GM19193 (cell line): ENCODE results near the gene REL.

Source experiments
- POLR2A ChIP-seq: IDR thresholded peaks from 4 replicates; pipeline ENCODE4 v1.6.1; 2011; ENCODE audit not compliant: insufficient read depth, insufficient read length; ENCODE audit errors: extremely low read depth

The REL gene

DNA sequence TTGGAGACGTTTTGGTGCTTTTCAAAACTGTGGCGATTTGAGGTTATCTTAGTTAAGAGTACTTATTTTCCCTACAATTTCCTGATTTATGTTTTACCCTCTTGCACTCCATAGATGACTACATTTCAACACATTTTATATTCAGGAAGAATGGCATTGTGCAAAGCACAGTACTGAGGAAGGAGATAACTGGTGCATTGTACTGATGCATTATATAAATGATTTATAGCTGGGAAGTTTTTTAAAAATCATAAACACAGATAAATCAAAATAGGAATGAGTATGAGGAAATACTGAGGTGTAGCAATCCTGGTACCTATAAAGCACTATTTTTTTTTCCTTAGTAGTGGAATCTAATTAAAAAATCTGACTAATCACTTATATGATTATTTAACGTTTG lies 5.6 kb downstream of the REL start:
- no peak for TF ChIP-seq POLR2A

DNA sequence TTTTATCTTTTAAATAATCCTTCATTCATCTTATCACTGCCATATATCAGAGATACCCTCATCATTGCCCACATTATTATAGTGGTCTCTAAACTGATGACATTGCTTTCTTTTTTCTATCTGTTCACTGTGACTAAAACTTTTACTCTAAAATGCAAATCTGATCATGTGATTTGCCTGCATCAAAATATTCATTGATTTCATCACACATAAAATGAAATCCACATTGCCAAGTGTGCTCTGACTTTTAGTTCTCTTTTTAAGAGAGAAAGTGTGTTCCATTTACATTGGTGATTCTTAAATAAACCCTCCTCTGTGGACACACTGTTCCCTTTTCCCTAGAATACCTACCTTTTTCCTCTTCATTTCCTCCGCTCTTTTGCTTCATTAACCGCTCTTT lies 7.5 kb downstream of the REL start:
- TF ChIP-seq POLR2A: no peak

- TF ChIP-seq POLR2A: no peak
Observed at GRCh38 chr2:60890393-60890707, 9.0 kb downstream of the REL start.

- TF ChIP-seq POLR2A: no peak
Observed at GRCh38 chr2:60891180-60891579, 9.8 kb downstream of the REL start.

DNA sequence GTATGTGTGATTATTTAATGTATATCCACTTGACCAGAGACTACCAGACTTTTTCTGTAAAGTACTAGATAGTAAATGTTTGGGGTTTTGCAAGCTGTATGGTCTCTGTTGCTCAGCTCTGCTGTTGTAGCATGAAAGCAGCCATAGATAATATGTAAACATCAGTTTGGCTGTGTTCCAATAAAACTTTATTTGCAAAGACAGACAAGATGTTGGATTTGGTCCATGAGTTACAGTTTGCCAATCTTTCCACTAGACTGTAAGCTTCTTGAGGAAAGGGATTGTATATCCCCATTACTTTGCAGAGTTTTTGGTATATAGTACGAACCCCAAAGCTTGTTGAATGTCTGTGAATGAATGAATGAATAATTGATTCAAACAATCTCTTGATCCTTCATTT lies 17.2 kb downstream of the REL start:
- TF ChIP-seq POLR2A: no peak

- TF ChIP-seq POLR2A: no peak
Observed at GRCh38 chr2:60899230-60899891, 18.0 kb downstream of the REL start.

DNA sequence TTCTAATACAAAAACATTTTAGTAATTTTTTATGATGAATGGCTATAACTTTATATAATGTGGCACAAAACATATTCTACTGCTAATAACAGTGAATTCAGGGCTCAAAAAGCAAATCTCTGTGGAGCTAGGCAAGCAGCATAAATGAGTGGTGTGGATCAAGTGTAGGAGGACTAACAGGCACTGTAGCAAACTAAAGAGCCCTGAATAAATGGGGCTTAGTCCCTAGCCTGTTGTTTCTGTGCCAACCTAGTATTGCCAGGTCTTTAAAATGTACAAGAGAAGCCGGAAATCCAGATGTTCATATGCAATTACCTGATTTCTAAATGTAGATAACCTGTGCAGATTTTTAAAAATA lies 18.5 kb downstream of the REL start:
- TF ChIP-seq POLR2A: no peak

DNA sequence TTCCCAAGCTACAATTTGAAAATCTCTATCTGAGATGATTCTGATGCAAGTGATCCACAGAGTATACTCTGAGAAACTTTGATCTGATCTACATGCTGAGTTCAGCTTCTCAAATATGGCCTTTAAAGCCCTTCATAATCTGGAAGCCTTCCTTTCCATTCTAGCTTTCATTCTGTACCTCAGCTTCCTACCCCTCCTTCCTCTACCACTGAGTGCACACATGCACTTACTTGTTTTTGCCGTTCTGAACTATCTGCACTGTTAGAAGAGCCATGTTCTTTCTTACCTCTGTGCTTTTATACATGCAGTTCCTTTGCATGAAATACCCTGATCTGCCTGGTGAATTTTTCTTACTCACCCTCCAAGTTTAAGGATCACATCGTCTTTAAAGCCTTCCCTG lies 25.0 kb downstream of the REL start:
- no peak for TF ChIP-seq POLR2A

DNA sequence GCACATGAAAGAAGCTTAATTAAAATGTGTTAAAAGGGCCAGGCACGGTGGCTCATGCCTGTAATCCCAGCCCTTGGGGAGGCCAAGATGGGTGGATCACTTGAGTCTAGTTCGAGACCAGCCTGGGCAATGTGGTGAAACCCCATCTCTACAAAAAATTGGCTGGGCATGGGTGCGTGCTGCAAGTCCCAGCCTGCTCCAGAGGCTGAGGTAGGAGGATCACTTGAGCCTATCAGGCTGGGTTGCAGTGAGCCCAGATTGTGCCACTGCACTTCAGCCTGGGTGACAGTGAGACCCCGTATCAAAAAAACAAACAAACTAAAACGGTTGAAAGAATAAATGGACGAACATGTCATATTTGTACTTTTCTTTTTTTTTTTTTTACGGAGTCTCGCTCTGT lies 26.0 kb downstream of the REL start:
- TF ChIP-seq POLR2A: no peak

- TF ChIP-seq POLR2A: no peak
Observed at GRCh38 chr2:60925994-60926740, 44.8 kb downstream of the REL start.

DNA sequence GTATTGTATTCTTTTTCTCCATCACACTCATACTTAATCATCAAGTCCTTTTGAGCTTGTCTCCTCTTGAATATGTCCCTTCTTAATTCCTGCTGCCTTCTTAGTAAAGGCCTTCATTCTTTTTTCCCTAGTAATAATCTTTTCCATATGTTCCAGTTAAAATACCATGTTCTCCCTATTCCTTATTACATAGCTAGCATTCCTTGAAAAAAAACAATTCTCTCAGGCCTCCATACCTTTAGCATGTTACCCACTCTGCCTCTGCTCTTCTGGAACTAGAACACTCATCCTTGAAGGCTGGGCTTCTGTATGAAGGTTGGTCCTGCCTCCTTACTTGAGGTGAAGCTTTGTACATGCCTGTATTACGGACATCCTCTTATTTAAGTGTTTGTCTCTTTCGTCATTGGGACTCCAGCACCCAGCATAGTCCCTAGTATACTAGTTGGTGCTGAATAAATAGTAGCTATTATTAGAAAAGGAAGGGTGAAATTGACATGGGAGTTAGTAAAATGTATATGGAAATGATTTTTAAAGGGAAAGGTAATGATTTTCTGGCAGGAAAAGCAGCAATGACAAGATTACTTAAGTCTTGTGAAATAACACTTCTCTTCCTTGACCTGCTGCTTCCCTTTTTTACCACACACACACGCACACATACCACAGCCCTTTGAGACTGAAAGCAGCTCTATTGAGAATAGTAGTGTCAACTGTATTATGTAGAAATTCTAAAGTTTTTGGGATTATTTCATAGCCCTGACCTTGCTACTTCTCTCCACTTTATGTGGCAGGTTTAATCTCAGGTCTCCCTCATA lies 45.6 kb downstream of the REL start:
- no peak for TF ChIP-seq POLR2A

DNA sequence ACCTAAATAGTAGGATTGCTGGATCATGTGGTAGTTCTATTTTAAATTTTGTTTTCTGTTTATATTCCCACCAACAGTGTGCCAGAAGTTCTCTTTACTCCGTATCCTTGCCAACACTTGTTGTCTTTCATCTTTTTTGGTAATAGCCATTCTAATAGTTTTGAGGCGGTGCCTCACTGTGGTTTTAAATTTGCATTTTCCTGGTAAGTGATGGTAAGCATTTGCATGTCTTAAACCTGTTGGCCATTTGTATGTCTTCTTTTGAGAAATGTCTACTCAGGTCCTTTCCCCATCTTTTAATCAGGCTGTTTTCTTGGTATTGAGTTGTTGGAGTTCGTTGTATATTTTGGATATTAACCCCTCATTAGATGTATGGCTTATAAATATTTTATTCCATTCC lies 51.6 kb downstream of the REL start:
- no peak for TF ChIP-seq POLR2A

DNA sequence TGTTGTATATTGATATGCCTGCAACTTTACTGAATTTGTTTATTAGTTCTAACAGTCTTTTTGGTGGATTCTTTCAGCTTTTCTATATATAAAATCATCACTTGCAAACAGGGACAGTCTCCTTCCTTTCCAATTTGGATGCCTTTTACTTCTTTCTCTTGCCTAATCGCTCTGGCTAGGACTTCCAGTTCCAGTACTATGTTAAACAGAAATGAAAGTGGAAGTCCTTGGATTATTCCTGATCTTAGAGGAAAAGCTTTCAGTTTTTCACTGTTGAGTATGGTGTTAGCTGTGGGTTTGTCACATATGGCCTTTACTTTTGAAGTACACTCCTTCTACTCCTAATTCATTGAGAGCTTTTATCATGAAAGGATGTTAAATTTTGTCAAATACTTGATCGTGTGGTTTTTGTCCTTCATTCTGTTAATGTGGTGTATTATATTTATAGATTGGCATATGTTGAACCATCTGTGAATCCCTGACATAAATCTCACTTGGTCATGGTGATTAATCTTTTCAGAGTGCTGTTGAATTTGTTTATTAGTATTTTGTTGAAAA lies 52.9 kb downstream of the REL start:
- TF ChIP-seq POLR2A: no peak

DNA sequence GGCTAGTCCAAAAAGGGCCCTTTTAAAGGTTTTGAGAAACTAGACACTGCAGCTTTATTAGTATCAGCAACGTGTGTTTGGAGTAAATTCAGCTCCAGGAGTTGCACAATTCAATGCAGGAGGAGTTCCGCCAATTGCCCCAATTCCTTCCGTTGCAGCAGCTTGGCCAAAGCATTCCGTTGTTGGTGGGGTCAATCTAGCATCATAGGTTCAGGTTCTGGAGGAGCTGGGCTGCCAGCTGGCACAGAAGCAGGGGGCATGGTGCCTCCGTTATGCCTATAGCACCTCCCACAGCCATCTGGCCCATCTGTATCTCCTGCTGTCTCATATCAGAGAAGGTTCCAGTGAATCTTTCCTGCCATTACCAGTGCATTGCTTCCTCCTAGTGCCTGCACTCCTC lies 55.4 kb downstream of the REL start:
- TF ChIP-seq POLR2A: peak; percentile 21

GRCh38 chr2:60938301-60938700 lies 56.9 kb downstream of the REL start:
- TF ChIP-seq POLR2A: no peak

- no peak for TF ChIP-seq POLR2A
Observed at GRCh38 chr2:60939622-60940021, 58.2 kb downstream of the REL start.
